GM12872 (cell line): Measurements from ENCODE around the gene FOXJ3.

Experiments
- TF ChIP-seq, protein P1 (sequence below): IDR thresholded peaks from 3 replicates; pipeline ENCODE4 v1.5.1; 2011; ENCODE audit warnings: low read depth, mild to moderate bottlenecking, low read length, moderate library complexity; ENCODE audit not compliant: insufficient read depth

Gene FOXJ3

GRCh38 chr1:42350086-42350485 is 15.1 kb upstream of the FOXJ3 start:
- TF ChIP-seq, protein P1, sequence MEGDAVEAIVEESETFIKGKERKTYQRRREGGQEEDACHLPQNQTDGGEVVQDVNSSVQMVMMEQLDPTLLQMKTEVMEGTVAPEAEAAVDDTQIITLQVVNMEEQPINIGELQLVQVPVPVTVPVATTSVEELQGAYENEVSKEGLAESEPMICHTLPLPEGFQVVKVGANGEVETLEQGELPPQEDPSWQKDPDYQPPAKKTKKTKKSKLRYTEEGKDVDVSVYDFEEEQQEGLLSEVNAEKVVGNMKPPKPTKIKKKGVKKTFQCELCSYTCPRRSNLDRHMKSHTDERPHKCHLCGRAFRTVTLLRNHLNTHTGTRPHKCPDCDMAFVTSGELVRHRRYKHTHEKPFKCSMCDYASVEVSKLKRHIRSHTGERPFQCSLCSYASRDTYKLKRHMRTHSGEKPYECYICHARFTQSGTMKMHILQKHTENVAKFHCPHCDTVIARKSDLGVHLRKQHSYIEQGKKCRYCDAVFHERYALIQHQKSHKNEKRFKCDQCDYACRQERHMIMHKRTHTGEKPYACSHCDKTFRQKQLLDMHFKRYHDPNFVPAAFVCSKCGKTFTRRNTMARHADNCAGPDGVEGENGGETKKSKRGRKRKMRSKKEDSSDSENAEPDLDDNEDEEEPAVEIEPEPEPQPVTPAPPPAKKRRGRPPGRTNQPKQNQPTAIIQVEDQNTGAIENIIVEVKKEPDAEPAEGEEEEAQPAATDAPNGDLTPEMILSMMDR: no peak

GRCh38 chr1:42348498-42348897 is 13.5 kb upstream of the FOXJ3 start:
- TF ChIP-seq, protein P1: no peak

DNA sequence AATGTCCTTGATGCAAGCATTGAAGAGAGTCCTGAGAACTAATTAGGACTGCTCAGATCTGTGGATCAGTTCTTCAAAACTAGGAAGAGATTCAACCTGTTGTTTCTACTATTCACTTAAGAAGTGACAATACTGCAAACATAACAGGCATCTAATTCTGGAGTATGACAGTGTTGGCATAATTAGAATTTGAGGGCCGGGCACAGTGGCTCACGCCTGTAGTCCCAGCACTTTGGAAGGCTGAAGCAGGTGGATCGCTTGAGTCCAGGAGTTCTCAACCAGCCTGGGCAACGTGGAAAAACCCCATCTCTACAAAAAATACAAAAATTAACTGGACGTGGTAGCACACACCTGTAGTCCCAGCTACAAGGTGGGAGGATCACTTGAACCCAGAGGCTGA is 8.0 kb upstream of the FOXJ3 start:
- TF ChIP-seq, protein P1: no peak

DNA sequence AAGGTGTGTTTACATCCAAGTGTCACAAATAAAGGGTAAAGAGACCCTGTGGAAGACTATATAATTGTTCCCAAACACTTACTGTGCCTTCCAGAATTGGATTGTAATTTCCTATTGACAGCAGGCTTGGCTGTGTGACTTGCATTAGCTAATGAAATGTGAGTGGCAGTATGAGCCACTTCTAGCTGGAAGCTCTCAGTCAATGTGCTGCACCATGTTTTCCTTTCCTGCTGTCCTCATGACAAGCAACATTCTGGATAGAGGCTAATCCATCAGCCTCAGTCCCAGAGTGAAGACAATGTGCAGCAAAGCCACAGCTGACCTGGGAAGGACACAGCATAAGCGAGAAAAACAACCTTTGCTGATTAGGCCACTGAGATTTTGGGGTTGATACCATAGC is 5.9 kb upstream of the FOXJ3 start:
- TF ChIP-seq, protein P1: no peak

DNA sequence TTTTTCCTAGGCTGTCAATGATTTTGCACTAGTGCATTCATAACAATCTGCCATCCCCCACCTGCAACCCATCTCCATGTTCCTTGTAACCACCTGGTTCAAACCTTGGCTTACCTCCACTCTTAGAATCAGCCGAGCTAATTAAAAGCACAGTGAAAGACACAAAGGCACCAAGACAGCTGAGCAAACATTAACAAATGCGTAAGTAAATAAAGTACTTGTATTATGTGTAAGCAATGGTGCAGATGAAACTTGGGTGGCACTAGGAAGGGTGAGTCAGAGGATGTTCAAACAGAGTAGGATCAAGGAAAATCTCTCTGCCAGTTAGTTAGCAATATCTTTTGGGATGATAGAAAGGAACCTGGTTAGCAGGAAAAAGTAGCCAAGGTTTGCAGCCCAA is 5.1 kb upstream of the FOXJ3 start:
- TF ChIP-seq, protein P1: no peak

DNA sequence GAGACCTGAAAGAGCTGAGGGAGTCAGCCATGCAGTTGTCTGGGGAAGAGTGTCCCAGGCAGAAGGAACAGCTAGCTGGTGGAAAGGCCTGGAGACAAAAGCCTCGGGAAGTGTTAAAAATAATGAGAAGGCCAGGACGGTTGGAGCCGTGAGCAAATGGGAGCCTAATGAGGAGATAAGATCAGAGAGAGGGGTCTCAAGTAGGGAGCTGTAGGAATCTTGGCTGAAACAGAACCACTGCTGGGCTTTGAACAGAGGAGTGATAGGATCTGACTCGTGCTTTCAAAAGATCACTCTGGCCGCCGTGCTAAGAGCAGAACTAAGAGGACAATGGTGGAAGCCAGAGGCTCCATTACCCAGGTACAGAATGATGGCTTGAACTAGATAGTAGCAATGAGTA is 1.9 kb upstream of the FOXJ3 start:
- TF ChIP-seq, protein P1: no peak

DNA sequence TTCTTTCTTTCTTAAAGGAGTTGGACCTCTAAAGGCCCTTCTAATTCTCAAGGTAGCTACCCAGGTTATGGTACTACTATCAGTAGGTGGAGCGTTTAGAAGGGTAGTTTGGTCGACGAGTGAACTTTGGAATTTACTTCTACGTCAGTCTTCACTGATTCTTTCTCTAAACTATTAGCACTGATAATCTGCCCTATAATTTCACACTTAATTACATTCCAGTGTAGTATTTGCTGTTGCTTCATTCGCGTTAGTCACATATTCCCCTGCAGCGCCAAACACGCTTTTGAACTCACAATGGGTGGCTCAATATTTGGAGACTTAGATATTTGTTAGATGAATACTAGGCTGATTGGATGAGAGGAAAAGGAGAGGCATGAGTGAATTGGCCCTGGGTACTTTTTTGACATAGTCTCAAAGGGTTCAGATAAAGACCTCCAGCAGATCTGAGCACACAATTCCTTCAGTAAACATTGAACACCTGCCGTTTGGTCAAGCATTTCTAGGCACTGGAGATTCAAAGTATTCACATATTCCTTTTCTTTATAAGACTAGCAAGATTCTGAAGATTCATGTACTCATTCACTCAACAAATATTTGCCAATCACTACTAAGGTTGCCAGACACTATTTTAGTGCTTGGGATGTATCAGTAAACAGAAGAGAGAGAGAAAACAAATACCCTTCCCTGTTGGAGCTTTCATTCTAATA is 929 bp upstream of the FOXJ3 start:
- TF ChIP-seq, protein P1: no peak
